SK-N-DZ (cell line): Measurements from ENCODE around the gene GRSF1.

Experiments
- small RNA-seq, 2 experiments: library from RNA; depleted of rRNA; stranded (forward); fragments of <200 nt; gene quantifications; one replicate each; pipeline ENCODE3, GENCODE V24; 2014

Gene GRSF1

Small RNA genes lying within 50 kb of the gene (small RNA-seq; reads per million reads assigned to genes)
- gene RF00026: 0 reads per million in 2 experiments
- 0 reads per million in 2 experiments for gene RNU6-891P
